SIG-M5 treated with dmso at 0.1 percent for 504 hours (cell line): ENCODE measurements around the gene SPTBN1.

ENCODE experiments used
- DNase-seq: peaks from one replicate; lab custom pipeline; 2025; ENCODE audit not compliant: unreplicated experiment; lab: John Stamatoyannopoulos, UW

SPTBN1 gene

GRCh38 chr2:54587171-54588016 is 131.3 kb downstream of the SPTBN1 start:
- no peak for DNase-seq

- no peak for DNase-seq
Observed at GRCh38 chr2:54588244-54588899, 132.2 kb downstream of the SPTBN1 start.

GRCh38 chr2:54589038-54589339 is 132.9 kb downstream of the SPTBN1 start:
- no peak for DNase-seq

GRCh38 chr2:54589340-54590215 is 133.5 kb downstream of the SPTBN1 start:
- DNase-seq: no peak

- no peak for DNase-seq
Observed at GRCh38 chr2:54590216-54591120, 134.3 kb downstream of the SPTBN1 start.

- no peak for DNase-seq
Observed at GRCh38 chr2:54591551-54591950, 135.4 kb downstream of the SPTBN1 start.

GRCh38 chr2:54593249-54593648 is 137.1 kb downstream of the SPTBN1 start:
- DNase-seq: no peak

GRCh38 chr2:54594048-54594447 is 137.9 kb downstream of the SPTBN1 start:
- DNase-seq: no peak

GRCh38 chr2:54595161-54595803 is 139.2 kb downstream of the SPTBN1 start:
- DNase-seq: no peak

- no peak for DNase-seq
Observed at GRCh38 chr2:54595999-54596902, 140.1 kb downstream of the SPTBN1 start.

- no peak for DNase-seq
Observed at GRCh38 chr2:54597153-54597848, 141.2 kb downstream of the SPTBN1 start.

GRCh38 chr2:54598347-54599325 is 142.5 kb downstream of the SPTBN1 start:
- DNase-seq: no peak

GRCh38 chr2:54599326-54599710 is 143.2 kb downstream of the SPTBN1 start:
- DNase-seq: no peak

- no peak for DNase-seq
Observed at GRCh38 chr2:54599914-54600313, 143.8 kb downstream of the SPTBN1 start.

- no peak for DNase-seq
Observed at GRCh38 chr2:54601339-54601738, 145.2 kb downstream of the SPTBN1 start.

- DNase-seq: no peak
Observed at GRCh38 chr2:54602736-54603322, 146.7 kb downstream of the SPTBN1 start.

- no peak for DNase-seq
Observed at GRCh38 chr2:54603357-54603756, 147.2 kb downstream of the SPTBN1 start.
